ENCODE data around the gene EXOC6. TPM values are rescaled to one million over a fixed set of nuclear protein-coding genes. Genes with fewer than 3 reads are reported as not detected.

EXOC6 gene
- polyA plus RNA-seq, 1 donor from 2014 or later: 26.3 TPM

DNA sequence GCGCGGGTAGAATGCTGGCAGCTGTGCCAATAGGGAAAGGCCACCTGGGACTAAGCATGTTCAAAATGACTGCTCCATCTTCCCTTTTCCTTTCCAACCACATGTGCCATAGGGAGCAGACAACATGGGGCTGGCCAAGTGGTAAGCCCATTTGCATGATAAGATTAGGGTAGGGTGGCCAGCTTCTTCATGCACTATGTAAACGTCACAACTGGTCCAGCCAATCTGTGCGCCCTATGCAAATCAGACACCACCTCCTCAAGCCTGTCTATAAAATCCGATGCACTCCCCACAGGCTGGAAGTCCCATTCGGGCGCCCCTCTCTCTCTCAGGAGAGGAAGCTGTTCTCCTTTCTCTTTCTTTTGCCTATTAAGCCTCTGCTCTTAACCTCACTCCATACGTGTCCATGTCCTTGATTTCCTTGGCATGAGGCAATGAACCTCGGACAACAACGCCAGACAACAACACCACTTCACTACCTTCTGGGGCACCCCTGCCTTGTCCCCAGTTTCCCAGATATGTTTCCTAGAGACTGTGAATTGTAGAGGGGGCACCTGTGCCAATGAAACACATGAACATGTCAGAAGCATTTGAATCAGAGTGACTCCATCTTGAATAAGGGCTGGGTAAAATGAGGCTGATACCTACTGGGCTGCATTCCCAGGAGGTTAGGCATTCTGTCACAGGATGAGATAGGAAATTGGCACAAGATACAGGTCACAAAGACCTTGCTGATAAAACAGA, 19.1 kb upstream of the EXOC6 start:
- no peaks in the 10 kb centered on the region for H3K9me2 ChIP-seq (ENCODE audit: insufficient read depth, low read length)
- H3K9me3 ChIP-seq (ENCODE audit: low read length): no peaks in the 10 kb centered on the region
- no peaks in the 10 kb centered on the region for H3F3A ChIP-seq (ENCODE audit: insufficient read depth, low read length, poor library complexity, severe bottlenecking)
- no peak overlapping the region for H3K4me2 ChIP-seq (ENCODE audit: low read length)
- H2AFZ ChIP-seq (ENCODE audit: low read depth, low read length): no peak overlapping the region
- TF ChIP-seq TAF1 (IDR thresholded peaks at IDR 0.05; ENCODE audit: low read depth) (no peak), EP300 (conservative IDR thresholded peaks at IDR 0.05; ENCODE audit: poor library complexity, severe bottlenecking) (no peak), RAD21 (conservative IDR thresholded peaks at IDR 0.05) (no peak), CTCF (IDR thresholded peaks at IDR 0.05; ENCODE audit: poor library complexity, severe bottlenecking) (no peak), EZH2 (IDR thresholded peaks at IDR 0.05; ENCODE audit: borderline replicate concordance, insufficient read depth, low read length, poor library complexity, severe bottlenecking) (no peak), POLR2AphosphoS5 (IDR thresholded peaks at IDR 0.05) (no peak), REST (IDR thresholded peaks at IDR 0.05; ENCODE audit: borderline replicate concordance) (no peak), SMC3 (conservative IDR thresholded peaks at IDR 0.05; ENCODE audit: poor library complexity) (no peak), MXI1 (conservative IDR thresholded peaks at IDR 0.05; ENCODE audit: poor library complexity, severe bottlenecking) (no peak)
- no peaks in the 10 kb centered on the region for H3K79me2 ChIP-seq (replicated peaks; ENCODE audit: insufficient read depth, low read length)
- H3K4me3 ChIP-seq (ENCODE audit: low read length): no peak overlapping the region
- no peaks in the 10 kb centered on the region for H3K36me3 ChIP-seq (ENCODE audit: insufficient read depth, low read length)
- no peak overlapping the region for H3K27ac ChIP-seq (ENCODE audit: low read length)
- H3K27me3 ChIP-seq (ENCODE audit: insufficient read depth, low read depth, low read length): no peaks in the 10 kb centered on the region
- H4K20me1 ChIP-seq (ENCODE audit: insufficient read depth): no peaks in the 10 kb centered on the region
- no peak overlapping the region for H3K9ac ChIP-seq (ENCODE audit: low read length)

DNA sequence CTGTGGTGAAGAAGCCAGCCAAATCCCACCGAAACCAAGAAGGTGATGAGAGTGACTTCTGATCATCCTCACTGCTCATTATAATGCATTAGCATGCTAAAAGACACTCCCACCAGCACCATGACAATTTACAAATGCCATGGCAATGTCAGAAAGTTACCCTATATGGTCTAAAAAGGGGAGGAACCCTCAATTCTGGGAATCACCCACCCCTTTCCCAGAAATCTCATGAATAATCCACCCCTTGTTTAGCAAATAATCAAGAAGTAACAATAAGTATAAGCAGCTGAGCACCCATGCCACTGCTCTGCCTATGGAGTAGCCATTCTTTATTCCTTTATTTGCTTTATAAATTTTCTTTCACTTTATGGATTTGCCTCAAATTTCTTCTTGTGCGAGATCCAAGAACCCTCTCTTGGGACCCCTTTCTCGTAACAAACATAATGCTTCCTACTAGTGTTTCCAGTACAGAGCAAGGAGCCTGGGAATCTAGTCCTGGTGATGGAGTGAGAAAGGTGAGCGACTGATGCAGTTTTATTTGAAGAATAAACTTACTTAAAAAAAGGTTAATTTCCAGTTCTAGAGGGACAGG, 18.4 kb upstream of the EXOC6 start:
- Histone ChIP-seq H3K36me3 (ENCODE audit: insufficient read depth, low read length) (no peaks in the 10 kb centered on the region), H3K27me3 (ENCODE audit: insufficient read depth, low read depth, low read length) (no peaks in the 10 kb centered on the region), H3K4me3 (ENCODE audit: low read length) (no peak overlapping the region), H3K9me3 (ENCODE audit: low read length) (no peaks in the 10 kb centered on the region), H3K79me2 (replicated peaks; ENCODE audit: insufficient read depth, low read length) (no peaks in the 10 kb centered on the region), H4K20me1 (ENCODE audit: insufficient read depth) (no peaks in the 10 kb centered on the region), H2AFZ (ENCODE audit: low read depth, low read length) (no peak overlapping the region), H3K9ac (ENCODE audit: low read length) (no peak overlapping the region), H3K27ac (ENCODE audit: low read length) (no peak overlapping the region), H3K4me2 (ENCODE audit: low read length) (no peak overlapping the region), H3F3A (ENCODE audit: insufficient read depth, low read length, poor library complexity, severe bottlenecking) (no peaks in the 10 kb centered on the region), H3K9me2 (ENCODE audit: insufficient read depth, low read length) (no peaks in the 10 kb centered on the region)
- TF ChIP-seq MXI1 (conservative IDR thresholded peaks at IDR 0.05; ENCODE audit: poor library complexity, severe bottlenecking) (no peak), REST (IDR thresholded peaks at IDR 0.05; ENCODE audit: borderline replicate concordance) (no peak), RAD21 (conservative IDR thresholded peaks at IDR 0.05) (no peak), TAF1 (IDR thresholded peaks at IDR 0.05; ENCODE audit: low read depth) (no peak), CTCF (IDR thresholded peaks at IDR 0.05; ENCODE audit: poor library complexity, severe bottlenecking) (no peak), SMC3 (conservative IDR thresholded peaks at IDR 0.05; ENCODE audit: poor library complexity) (no peak), POLR2AphosphoS5 (IDR thresholded peaks at IDR 0.05) (no peak), EZH2 (IDR thresholded peaks at IDR 0.05; ENCODE audit: borderline replicate concordance, insufficient read depth, low read length, poor library complexity, severe bottlenecking) (no peak), EP300 (conservative IDR thresholded peaks at IDR 0.05; ENCODE audit: poor library complexity, severe bottlenecking) (no peak)

Data from neural cell (in vitro differentiated cells).